GM19099 (cell line): ENCODE data around the gene RGS12.

Experiments
- POLR2A ChIP-seq: IDR thresholded peaks from 3 replicates; pipeline ENCODE4 v1.6.1; 2011; ENCODE audit warnings: low read depth; ENCODE audit not compliant: insufficient read length; ENCODE audit errors: extremely low read depth

RGS12 gene

DNA sequence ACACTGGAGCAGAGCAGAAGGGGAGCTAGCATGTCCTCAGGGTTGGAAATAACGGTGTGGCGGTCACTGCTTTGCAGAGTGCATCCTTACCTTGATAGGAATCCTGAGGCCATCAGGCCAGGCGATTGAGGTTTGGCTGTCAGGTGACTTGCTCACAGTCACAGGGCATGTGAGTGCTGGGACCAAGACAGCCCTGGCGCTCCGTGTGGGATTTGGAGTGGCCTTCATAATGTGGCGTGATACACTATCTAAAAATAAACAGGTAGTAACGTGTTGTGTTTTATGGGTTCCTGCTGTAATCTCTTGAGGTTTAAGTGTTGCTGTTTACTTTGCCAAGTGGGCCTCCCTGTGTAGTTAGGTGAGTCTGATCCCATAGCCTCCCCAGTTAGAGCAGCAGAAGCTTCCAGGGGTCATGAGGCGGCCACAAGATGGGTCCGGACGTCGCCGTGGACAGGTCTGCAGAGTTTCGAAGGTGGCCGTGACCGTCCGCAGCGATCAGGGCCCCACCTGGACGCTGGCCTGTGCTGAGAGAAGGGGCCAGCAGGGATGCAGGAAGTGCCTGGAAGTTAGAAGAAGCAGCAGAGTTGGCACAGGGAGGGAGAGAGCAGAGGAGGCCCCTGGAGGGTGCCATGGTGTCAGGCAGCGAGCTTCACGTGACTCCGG, 27.7 kb downstream of the RGS12 start:
- no peak for TF ChIP-seq POLR2A

DNA sequence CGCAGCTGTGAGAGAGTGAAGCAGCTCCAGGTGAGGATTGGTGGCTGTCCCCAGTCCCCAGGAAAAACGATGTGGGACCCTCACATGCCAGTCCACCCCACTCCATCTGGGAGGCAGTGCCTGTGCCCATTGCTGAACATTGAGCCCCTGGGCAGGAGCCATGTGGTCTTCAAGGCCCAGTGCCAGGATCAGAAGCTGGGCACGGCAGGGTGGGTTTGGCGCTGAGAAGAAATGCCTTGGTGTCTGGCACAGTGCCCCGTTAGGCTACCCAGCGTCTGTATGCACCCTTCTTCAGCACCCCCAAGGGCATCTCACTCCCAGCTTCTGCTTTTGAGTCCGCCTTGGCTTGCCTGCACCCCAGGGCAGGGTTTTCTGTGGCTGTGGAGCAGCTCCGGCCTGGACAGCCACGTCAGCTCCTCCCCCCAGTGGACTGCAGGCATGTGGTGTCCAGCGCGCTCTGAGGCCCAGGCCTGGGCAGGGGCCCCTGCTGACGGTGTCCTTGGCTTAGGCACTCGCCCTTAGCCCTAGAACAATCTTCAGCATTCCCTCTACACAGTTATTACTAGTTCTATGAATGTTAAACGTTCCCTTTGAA, 28.6 kb downstream of the RGS12 start:
- TF ChIP-seq POLR2A = no peak

DNA sequence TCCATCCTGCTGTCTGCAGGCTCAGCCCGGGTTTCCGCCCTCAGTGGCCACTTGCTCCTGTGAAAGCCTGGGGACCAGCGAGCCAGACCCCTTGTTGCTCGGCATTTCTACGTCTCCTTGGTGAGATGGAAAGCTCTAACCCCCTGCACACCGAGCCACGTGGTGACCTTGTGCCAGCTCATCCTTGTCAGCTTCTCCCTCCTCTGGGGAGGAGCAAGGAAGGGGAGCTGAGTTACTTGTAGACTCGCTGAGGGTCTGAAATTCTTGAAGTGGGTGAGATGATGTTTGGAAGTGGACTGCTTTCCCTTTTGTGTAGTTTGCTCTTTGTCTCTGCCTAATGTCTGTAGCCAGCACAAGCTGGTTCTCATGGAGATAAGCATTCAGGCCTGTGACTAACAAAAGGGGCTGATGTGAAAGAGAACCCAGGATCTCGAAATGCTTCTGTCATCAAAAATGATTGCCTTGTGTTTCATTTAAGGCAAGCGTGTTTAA, 29.3 kb downstream of the RGS12 start:
- no peak for TF ChIP-seq POLR2A

GRCh38 chr4:3323071-3323481, 30.3 kb downstream of the RGS12 start:
- no peak for TF ChIP-seq POLR2A

DNA sequence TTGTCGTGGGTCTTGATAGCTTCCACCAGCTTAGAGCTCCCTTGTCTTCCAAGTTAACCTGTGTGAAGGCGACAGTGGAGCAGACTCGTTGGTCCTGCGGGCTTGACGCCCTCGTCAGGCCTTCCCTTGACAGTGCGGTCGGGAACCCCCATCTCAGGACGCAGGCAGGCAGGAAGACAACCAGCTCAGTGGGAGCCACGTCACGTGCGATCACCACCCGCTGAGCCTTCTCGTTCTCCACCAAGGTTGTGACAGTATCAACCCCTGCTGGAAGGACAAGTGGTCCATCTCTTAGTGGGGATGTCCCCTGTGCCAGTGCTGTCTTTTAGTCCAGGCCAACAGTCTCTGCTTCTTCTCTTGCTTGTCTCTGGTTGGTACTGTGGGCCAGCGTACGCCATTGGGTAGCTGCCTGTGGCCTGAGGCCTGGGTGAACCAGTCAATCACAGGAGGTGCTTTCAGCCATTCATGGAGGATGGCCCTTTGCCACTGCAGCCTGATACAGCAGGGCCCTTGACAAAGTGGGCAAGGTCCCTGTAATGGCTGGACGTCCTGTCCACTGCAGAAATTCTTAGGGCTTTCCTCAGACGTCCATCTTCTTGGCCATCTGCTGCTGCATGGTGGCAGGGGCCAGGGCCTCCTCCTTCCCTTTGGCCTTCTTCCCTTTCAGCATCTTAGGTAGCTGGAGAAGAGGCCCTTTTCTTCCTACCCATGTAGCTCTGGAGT, 31.4 kb downstream of the RGS12 start:
- no peak for TF ChIP-seq POLR2A

DNA sequence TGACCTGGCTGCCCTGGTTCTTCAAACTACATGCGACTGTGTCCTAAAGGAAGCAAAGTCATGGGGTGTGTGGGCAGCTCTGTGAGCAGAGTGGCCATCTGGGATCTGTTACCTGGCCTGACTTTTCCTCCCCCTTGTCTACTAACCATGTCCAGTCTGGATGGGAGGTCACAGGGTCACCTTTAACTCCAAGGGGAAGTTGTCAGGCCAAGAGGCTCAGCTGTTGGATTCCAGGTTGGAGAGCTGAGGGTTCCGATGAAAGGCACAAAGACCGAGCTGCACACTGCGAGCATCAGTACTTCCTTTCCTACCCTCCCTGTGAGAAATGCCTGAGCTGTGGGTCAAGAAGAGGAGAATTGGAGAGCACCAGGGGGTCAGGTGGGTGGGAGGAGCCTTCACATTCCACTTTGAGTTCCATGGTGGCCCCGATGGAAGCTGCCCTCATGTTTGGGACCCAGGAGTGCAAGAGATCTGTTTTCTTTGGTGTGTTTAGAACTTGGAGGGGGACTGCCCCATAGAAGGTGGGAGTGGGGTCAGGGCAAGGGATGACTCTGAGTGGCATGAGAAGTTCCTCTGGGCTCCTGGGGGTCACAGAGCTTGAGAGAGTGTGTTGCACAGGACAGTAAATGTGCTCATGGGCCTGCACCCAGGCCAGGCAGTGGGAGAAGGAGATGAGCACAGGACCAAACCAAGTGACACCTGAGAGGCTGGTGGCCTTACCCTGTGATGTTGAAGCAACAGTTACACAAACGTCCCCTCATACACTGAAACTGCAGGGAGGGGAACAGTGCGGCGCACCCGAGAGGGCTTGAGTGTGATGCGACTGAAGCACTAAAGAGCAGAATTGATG, 36.2 kb downstream of the RGS12 start:
- TF ChIP-seq POLR2A = no peak

DNA sequence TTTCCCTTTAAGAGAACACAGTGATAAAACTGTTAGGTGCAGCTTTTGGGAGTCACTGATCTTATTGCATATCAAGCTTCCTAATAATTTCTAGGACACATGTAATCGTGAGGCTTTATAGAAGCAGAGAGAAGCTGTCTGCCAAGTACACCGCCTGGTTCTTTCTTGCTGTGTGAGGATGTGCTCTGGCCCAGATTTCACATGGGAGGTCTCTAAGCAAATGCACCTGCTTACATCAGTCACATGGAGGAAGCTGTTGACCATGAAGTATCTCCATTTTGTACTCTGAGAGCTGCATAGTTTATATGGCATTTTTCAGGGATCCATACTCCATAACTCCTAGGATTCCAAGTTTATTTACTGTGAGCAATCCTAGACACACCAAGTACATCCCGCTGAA, 37.1 kb downstream of the RGS12 start:
- TF ChIP-seq POLR2A = no peak

DNA sequence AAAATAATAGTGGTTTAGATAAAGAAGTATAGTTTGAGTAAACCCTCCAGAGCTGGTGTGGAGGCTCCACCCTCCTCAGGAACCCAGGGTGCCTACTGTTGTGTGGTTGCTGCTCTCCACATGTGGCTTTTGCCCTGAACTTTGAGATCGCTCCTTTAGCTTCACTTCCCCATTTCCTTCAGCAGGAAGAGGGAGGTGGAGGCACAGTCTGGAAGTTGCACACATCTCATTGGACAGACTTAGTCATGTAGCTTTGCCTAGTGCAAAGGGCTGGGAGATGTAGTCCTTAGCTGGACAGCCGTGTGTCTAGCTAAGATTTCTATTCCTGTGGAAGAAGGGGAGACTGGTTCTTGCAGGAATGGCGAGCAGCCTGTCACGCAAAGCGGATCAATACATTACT, 37.9 kb downstream of the RGS12 start:
- TF ChIP-seq POLR2A = no peak

GRCh38 chr4:3331511-3332394, 38.9 kb downstream of the RGS12 start:
- no peak for TF ChIP-seq POLR2A

DNA sequence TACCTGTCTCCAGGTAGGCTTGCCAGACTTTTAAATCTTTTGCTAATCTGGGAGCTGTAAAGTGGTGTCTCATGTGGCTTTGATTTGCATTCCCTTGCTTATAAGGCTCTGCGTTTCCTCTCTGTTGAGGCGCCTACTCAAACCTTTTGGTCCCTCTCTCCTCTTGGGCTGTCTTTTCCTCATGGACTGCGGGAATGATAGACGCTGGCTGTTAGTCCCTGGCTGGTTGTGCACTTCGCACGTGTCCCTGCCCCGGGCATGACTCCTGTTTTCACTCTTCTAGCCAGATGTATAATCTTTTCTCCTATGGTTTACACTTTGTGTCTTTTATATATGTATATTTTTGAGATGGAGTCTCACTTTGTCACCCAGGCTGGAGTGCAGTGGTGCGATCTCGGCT, 39.7 kb downstream of the RGS12 start:
- no peak for TF ChIP-seq POLR2A

GRCh38 chr4:3334316-3334715, 41.5 kb downstream of the RGS12 start:
- no peak for TF ChIP-seq POLR2A

- no peak for TF ChIP-seq POLR2A
Measured at GRCh38 chr4:3335385-3335784, 42.6 kb downstream of the RGS12 start.

GRCh38 chr4:3335982-3336381, 43.2 kb downstream of the RGS12 start:
- no peak for TF ChIP-seq POLR2A
